Measurements from ENCODE around the gene RNF151.

DNA sequence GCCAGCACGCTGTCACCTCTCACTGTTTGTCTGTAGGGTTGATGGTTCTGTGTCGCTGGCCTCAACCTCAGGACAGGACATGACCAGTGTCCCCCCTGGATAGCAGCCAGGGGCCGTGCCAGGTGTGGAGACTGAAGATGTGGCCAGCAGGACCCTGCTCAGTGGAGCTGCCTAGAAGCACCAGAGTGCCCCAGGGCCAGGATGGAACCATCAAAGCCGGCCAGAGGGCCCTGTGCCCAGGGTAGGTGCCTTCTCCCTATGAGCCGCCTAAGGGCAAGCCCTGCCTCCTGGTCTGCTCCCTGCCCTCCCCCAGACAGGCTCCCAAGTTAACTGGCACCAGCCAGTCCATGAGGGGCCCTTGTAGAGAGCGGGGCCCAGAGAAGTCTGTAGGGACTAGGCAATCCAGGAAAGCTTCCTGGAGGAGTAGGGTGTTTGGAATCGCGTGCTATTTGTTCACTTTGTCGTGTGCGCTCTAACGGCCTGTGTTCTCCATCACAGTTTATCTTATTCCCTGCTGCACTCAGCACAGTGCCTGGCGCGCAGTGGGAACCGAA lies 7.9 kb upstream of the RNF151 start:
- TF ChIP-seq, protein P1, sequence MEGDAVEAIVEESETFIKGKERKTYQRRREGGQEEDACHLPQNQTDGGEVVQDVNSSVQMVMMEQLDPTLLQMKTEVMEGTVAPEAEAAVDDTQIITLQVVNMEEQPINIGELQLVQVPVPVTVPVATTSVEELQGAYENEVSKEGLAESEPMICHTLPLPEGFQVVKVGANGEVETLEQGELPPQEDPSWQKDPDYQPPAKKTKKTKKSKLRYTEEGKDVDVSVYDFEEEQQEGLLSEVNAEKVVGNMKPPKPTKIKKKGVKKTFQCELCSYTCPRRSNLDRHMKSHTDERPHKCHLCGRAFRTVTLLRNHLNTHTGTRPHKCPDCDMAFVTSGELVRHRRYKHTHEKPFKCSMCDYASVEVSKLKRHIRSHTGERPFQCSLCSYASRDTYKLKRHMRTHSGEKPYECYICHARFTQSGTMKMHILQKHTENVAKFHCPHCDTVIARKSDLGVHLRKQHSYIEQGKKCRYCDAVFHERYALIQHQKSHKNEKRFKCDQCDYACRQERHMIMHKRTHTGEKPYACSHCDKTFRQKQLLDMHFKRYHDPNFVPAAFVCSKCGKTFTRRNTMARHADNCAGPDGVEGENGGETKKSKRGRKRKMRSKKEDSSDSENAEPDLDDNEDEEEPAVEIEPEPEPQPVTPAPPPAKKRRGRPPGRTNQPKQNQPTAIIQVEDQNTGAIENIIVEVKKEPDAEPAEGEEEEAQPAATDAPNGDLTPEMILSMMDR (CRISPR knock-in tag; IDR thresholded peaks at IDR 0.05) = no peak
- TF ChIP-seq, protein P2, sequence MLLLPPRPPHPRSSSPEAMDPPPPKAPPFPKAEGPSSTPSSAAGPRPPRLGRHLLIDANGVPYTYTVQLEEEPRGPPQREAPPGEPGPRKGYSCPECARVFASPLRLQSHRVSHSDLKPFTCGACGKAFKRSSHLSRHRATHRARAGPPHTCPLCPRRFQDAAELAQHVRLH (CRISPR knock-in tag; IDR thresholded peaks at IDR 0.05; ENCODE audit: borderline replicate concordance, low read depth) = no peak
- TF ChIP-seq, protein P3, sequence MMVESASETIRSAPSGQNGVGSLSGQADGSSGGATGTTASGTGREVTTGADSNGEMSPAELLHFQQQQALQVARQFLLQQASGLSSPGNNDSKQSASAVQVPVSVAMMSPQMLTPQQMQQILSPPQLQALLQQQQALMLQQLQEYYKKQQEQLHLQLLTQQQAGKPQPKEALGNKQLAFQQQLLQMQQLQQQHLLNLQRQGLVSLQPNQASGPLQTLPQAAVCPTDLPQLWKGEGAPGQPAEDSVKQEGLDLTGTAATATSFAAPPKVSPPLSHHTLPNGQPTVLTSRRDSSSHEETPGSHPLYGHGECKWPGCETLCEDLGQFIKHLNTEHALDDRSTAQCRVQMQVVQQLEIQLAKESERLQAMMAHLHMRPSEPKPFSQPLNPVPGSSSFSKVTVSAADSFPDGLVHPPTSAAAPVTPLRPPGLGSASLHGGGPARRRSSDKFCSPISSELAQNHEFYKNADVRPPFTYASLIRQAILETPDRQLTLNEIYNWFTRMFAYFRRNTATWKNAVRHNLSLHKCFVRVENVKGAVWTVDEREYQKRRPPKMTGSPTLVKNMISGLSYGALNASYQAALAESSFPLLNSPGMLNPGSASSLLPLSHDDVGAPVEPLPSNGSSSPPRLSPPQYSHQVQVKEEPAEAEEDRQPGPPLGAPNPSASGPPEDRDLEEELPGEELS (CRISPR knock-in tag; IDR thresholded peaks at IDR 0.05) = no peak
- TF ChIP-seq NFRKB (IDR thresholded peaks at IDR 0.05) = no peak
- no peak for TF ChIP-seq TBP (CRISPR knock-in tag; IDR thresholded peaks at IDR 0.05)
- no peak for TF ChIP-seq SETDB1 (CRISPR knock-in tag; IDR thresholded peaks at IDR 0.05; ENCODE audit: borderline replicate concordance)
- TF ChIP-seq TEAD2 (CRISPR knock-in tag; IDR thresholded peaks at IDR 0.05) = no peak
- TF ChIP-seq, protein P4, sequence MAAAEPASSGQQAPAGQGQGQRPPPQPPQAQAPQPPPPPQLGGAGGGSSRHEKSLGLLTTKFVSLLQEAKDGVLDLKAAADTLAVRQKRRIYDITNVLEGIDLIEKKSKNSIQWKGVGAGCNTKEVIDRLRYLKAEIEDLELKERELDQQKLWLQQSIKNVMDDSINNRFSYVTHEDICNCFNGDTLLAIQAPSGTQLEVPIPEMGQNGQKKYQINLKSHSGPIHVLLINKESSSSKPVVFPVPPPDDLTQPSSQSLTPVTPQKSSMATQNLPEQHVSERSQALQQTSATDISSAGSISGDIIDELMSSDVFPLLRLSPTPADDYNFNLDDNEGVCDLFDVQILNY (CRISPR knock-in tag; conservative IDR thresholded peaks at IDR 0.05) = no peak
- no peak for TF ChIP-seq RXRA (CRISPR knock-in tag; IDR thresholded peaks at IDR 0.05)

All from HepG2 (cell line).